ENCODE results near the gene VPS33A.

Gene VPS33A

GRCh38 chr12:122201381-122201780 lies 64.9 kb downstream of the VPS33A start:
- TF ChIP-seq REST (IDR thresholded peaks at IDR 0.05; ENCODE audit: insufficient read depth in 1 of 2, low read depth in 2 of 2, low read length in 2 of 2) (no peak), POLR2AphosphoS5 (IDR thresholded peaks at IDR 0.05; ENCODE audit: low read depth, low read length) (no peak), SIN3A (IDR thresholded peaks at IDR 0.05; ENCODE audit: borderline replicate concordance, insufficient read depth, low read length) (no peak), FOXP2 (optimal IDR thresholded peaks at IDR 0.05; ENCODE audit: borderline replicate concordance, extremely low read depth, extremely low read length, insufficient read depth) (no peak), TAF1 (IDR thresholded peaks at IDR 0.05; ENCODE audit: borderline replicate concordance, insufficient read depth, low read length) (no peak)

DNA sequence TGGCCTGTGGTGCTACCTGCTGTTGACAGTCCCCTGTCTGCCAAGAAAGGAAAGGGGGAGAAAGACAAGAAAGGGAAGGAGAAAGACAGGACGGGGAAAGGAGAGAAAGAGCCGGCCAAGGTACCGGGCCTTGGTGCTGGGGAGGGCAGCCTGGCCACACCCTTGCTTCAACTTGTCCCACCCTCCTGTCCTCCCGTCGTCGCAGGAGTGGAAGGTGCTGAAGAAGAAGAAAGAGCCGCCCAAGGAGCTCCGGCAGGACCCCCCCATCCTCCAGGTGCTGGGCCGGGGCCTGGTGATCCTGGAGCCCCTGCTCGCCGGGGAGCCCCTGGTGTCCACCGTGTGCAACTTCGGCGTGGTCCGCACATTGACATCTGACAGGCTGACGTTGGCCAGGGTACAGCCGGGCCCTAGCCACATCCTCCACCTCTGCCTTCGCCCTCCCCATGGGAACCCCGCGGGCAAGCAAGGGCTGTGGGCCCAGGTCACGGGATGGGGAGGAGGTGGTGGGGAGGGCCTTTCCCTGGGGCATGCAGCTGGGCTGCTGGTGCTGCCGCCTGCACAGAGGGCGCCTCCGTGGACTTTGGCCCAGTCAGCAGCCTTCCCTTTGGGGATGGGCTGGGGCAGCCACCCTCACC lies 65.6 kb downstream of the VPS33A start:
- TF ChIP-seq FOXP2 (optimal IDR thresholded peaks at IDR 0.05; ENCODE audit: borderline replicate concordance, extremely low read depth, extremely low read length, insufficient read depth) (no peak), REST (IDR thresholded peaks at IDR 0.05; ENCODE audit: insufficient read depth in 1 of 2, low read depth in 2 of 2, low read length in 2 of 2) (no peak), POLR2AphosphoS5 (IDR thresholded peaks at IDR 0.05; ENCODE audit: low read depth, low read length) (no peak), SIN3A (IDR thresholded peaks at IDR 0.05; ENCODE audit: borderline replicate concordance, insufficient read depth, low read length) (no peak), TAF1 (IDR thresholded peaks at IDR 0.05; ENCODE audit: borderline replicate concordance, insufficient read depth, low read length) (no peak)

DNA sequence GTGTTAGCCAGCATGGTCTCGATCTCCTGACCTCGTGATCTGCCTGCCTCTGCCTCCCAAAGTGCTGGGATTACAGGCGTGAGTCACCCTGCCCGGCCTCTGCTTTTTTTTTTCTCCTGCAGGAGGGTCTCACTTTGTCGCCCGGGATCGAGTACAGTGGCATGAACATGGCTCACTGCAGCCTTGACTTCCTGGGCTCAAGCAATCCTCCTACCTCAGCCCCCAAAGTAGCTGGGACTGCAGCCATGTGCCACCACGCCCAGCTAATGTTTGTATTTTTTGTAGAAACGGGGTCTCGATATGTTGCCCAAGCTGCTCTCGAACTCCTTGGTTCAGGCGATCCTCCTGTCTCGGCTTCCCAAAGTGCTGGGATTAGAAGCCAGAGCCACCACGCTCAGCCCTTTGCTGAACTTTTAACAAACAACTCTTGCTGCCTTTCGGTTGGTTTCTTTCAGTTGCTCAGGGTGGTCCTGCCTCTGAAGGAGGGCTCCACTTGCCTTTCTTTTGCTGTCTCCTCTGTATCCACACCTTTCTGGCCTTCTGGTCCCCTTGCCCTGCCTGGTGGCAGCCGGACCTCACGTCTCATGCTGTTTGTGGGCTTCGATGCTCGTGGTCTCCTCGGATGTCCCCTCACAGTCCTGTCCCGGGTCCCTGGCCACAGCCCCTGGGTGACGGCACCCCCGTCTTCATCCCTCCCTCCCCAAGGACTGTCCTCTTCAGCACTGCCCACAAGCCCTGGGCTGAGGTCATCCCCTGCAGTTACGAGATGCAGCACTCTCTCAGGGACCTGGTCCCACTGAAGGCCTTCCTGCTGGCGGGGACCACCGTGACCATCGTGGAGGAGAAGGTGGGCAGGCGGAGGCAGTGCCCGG lies 66.6 kb downstream of the VPS33A start:
- TF ChIP-seq TAF1 (IDR thresholded peaks at IDR 0.05; ENCODE audit: borderline replicate concordance, insufficient read depth, low read length) (no peak), REST (IDR thresholded peaks at IDR 0.05; ENCODE audit: insufficient read depth in 1 of 2, low read depth in 2 of 2, low read length in 2 of 2) (no peak), FOXP2 (optimal IDR thresholded peaks at IDR 0.05; ENCODE audit: borderline replicate concordance, extremely low read depth, extremely low read length, insufficient read depth) (no peak), SIN3A (IDR thresholded peaks at IDR 0.05; ENCODE audit: borderline replicate concordance, insufficient read depth, low read length) (no peak), POLR2AphosphoS5 (IDR thresholded peaks at IDR 0.05; ENCODE audit: low read depth, low read length) (no peak)

- no peak for TF ChIP-seq REST (IDR thresholded peaks at IDR 0.05; ENCODE audit: insufficient read depth in 1 of 2, low read depth in 2 of 2, low read length in 2 of 2)
- no peak for TF ChIP-seq FOXP2 (optimal IDR thresholded peaks at IDR 0.05; ENCODE audit: borderline replicate concordance, extremely low read depth, extremely low read length, insufficient read depth)
- TF ChIP-seq TAF1 (IDR thresholded peaks at IDR 0.05; ENCODE audit: borderline replicate concordance, insufficient read depth, low read length), result no peak
- no peak for TF ChIP-seq SIN3A (IDR thresholded peaks at IDR 0.05; ENCODE audit: borderline replicate concordance, insufficient read depth, low read length)
- no peak for TF ChIP-seq POLR2AphosphoS5 (IDR thresholded peaks at IDR 0.05; ENCODE audit: low read depth, low read length)
These were observed 68.7 kb downstream of the VPS33A start for GRCh38 chr12:122197612-122197966.

All from PFSK-1 (cell line).